Measurements from ENCODE around the gene DGKH.

DNA sequence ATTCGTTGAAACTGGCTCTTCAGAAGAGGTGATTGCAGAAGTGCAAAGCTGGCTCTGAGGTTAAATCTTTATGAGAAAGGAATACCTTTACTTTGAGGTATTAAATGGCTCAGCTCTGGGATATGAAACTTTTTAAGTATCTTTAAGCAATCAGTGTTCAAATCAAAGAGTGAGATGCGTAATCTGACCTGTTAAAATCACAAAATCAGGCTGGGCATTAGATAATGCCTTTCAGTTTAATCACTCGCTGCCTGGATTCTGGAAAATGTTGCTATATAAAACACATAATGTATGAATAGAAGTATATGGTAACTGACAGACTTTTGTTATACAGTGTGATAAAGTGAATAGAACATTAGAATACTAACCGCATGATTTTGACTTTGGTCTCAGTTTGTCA is 2.0 kb upstream of the DGKH start:
- no peak for TF ChIP-seq SMC3 (IDR thresholded peaks at IDR 0.05; ENCODE audit: borderline replicate concordance, low read length)
- TF ChIP-seq, protein P1, sequence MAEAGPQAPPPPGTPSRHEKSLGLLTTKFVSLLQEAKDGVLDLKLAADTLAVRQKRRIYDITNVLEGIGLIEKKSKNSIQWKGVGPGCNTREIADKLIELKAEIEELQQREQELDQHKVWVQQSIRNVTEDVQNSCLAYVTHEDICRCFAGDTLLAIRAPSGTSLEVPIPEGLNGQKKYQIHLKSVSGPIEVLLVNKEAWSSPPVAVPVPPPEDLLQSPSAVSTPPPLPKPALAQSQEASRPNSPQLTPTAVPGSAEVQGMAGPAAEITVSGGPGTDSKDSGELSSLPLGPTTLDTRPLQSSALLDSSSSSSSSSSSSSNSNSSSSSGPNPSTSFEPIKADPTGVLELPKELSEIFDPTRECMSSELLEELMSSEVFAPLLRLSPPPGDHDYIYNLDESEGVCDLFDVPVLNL (IDR thresholded peaks at IDR 0.05; ENCODE audit: low read depth, low read length), result no peak
- no peak for TF ChIP-seq POU2F2 (IDR thresholded peaks at IDR 0.05; ENCODE audit: borderline replicate concordance, low read depth, low read length)
- TF ChIP-seq RFX5 (IDR thresholded peaks at IDR 0.05; ENCODE audit: low read depth, low read length), result no peak
- no peak for TF ChIP-seq ASH2L (IDR thresholded peaks at IDR 0.05; ENCODE audit: borderline replicate concordance, low read depth)
- TF ChIP-seq RAD21 (IDR thresholded peaks at IDR 0.05; ENCODE audit: insufficient read depth, low read depth, low read length), result no peak
- TF ChIP-seq, protein P2, sequence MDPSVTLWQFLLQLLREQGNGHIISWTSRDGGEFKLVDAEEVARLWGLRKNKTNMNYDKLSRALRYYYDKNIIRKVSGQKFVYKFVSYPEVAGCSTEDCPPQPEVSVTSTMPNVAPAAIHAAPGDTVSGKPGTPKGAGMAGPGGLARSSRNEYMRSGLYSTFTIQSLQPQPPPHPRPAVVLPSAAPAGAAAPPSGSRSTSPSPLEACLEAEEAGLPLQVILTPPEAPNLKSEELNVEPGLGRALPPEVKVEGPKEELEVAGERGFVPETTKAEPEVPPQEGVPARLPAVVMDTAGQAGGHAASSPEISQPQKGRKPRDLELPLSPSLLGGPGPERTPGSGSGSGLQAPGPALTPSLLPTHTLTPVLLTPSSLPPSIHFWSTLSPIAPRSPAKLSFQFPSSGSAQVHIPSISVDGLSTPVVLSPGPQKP (IDR thresholded peaks at IDR 0.05; ENCODE audit: low read depth, low read length), result no peak
- TF ChIP-seq CTCF (IDR thresholded peaks at IDR 0.05 in 2 of 3, conservative IDR thresholded peaks at IDR 0.05 in 1 of 3; ENCODE audit: control insufficient read depth in 2 of 3, extremely low read depth in 1 of 3, insufficient read depth in 1 of 3, low read depth in 3 of 3, low read length in 3 of 3), result no peak
- TF ChIP-seq SUPT20H (IDR thresholded peaks at IDR 0.05; ENCODE audit: borderline replicate concordance, control insufficient read depth, low read depth, low read length), result no peak
- no peak for TF ChIP-seq REST (IDR thresholded peaks at IDR 0.05; ENCODE audit: low read depth, low read length)
- no peak for TF ChIP-seq HSF1 (IDR thresholded peaks at IDR 0.05; ENCODE audit: low read depth, low read length)
- TF ChIP-seq, protein P3, sequence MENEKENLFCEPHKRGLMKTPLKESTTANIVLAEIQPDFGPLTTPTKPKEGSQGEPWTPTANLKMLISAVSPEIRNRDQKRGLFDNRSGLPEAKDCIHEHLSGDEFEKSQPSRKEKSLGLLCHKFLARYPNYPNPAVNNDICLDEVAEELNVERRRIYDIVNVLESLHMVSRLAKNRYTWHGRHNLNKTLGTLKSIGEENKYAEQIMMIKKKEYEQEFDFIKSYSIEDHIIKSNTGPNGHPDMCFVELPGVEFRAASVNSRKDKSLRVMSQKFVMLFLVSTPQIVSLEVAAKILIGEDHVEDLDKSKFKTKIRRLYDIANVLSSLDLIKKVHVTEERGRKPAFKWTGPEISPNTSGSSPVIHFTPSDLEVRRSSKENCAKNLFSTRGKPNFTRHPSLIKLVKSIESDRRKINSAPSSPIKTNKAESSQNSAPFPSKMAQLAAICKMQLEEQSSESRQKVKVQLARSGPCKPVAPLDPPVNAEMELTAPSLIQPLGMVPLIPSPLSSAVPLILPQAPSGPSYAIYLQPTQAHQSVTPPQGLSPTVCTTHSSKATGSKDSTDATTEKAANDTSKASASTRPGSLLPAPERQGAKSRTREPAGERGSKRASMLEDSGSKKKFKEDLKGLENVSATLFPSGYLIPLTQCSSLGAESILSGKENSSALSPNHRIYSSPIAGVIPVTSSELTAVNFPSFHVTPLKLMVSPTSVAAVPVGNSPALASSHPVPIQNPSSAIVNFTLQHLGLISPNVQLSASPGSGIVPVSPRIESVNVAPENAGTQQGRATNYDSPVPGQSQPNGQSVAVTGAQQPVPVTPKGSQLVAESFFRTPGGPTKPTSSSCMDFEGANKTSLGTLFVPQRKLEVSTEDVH (IDR thresholded peaks at IDR 0.05; ENCODE audit: low read depth, partially characterized antibody), result no peak
- no peak for TF ChIP-seq POLR2A (IDR thresholded peaks at IDR 0.05; ENCODE audit: low read depth, low read length)
- no peak for TF ChIP-seq ZNF274 (IDR thresholded peaks at IDR 0.05; ENCODE audit: insufficient read depth, insufficient read length)
